GM18519 (cell line): ENCODE measurements around the gene DLGAP1.
A peak's percentile ranks its signal among the peaks of the same experiment; 100 is the strongest.
"Not testable (repeated sequence)": the region's sequence is repeated elsewhere in the genome, so short reads cannot be mapped to it uniquely, and the experiment has no call there.

ENCODE experiments used
- ATAC-seq: cut with Tn5 transposase; IDR thresholded peaks from one replicate; pipeline ENCODE4 v1.9.1; 2021; ENCODE audit warnings: mild to moderate bottlenecking, moderate library complexity; ENCODE audit not compliant: unreplicated experiment, low FRiP score

Gene DLGAP1

GRCh38 chr18:3603421-3604234 lies 851.5 kb downstream of the DLGAP1 start:
- ATAC-seq: no peak

- ATAC-seq: not testable (repeated sequence)
These were observed 853.9 kb downstream of the DLGAP1 start for GRCh38 chr18:3601106-3601755.

- no peak for ATAC-seq
These were observed 855.2 kb downstream of the DLGAP1 start for GRCh38 chr18:3599861-3600260.

GRCh38 chr18:3599195-3599594 lies 855.9 kb downstream of the DLGAP1 start:
- no peak for ATAC-seq

GRCh38 chr18:3598581-3598980 lies 856.5 kb downstream of the DLGAP1 start:
- no peak for ATAC-seq

GRCh38 chr18:3597409-3598357 lies 857.4 kb downstream of the DLGAP1 start:
- no peak for ATAC-seq

- ATAC-seq: no peak
These were observed 858.3 kb downstream of the DLGAP1 start for GRCh38 chr18:3596637-3597384.

GRCh38 chr18:3596324-3596636 lies 858.8 kb downstream of the DLGAP1 start:
- no peak for ATAC-seq

- peak; percentile 52 for ATAC-seq
These were observed 859.5 kb downstream of the DLGAP1 start for GRCh38 chr18:3595369-3596273.

GRCh38 chr18:3594760-3595368 lies 860.2 kb downstream of the DLGAP1 start:
- ATAC-seq: peak; percentile 1

- ATAC-seq: peak; percentile 46
These were observed 861.0 kb downstream of the DLGAP1 start for GRCh38 chr18:3593904-3594759.

GRCh38 chr18:3593381-3593903 lies 861.7 kb downstream of the DLGAP1 start:
- peak; percentile 5 for ATAC-seq

- no peak for ATAC-seq
These were observed 862.2 kb downstream of the DLGAP1 start for GRCh38 chr18:3592864-3593263.

GRCh38 chr18:3590096-3590630 lies 864.9 kb downstream of the DLGAP1 start:
- no peak for ATAC-seq

GRCh38 chr18:3585656-3586509 lies 869.2 kb downstream of the DLGAP1 start:
- ATAC-seq: no peak

- ATAC-seq: no peak
These were observed 870.1 kb downstream of the DLGAP1 start for GRCh38 chr18:3584897-3585460.
